Measurements from ENCODE around the gene CRABP1.

DNA sequence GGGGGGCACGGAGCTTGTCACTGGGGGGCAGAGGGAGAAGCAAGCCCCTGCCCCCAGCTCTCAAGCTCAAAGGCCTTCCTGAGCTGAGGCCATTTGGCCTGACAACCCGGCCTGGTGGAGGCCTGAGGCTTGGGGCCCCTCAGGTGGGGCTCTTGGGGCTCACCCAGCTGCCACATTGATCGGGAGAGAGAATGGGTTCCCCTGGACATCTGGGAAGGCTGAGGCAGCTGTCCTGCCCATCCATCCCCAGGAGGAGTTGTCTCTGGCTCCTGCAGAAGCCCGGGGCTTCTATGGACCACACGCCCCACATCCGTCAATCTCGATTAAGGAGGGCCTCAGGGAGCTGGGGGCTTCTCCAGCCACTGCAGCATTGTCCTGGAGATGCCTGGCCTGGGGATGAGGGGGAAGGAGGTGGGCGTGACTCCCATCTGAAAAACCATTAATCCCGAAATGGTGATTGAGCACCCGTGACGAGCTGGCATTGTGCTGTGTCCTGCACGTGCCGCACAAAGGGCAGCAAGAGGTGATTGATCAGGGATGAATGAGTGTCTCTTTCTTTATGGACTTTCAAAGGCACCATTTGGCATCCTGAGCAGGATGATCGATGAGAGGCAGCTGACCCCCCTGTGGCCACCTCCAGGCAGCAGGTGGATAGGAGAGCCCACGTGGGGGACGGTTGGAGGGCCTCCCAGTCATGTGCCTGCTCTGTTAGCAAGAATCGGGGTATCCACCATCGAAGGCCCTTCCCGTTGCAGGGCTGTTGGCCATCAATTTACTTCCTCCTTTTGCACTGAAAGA is 17.2 kb upstream of the CRABP1 start:
- TF ChIP-seq, protein P1, sequence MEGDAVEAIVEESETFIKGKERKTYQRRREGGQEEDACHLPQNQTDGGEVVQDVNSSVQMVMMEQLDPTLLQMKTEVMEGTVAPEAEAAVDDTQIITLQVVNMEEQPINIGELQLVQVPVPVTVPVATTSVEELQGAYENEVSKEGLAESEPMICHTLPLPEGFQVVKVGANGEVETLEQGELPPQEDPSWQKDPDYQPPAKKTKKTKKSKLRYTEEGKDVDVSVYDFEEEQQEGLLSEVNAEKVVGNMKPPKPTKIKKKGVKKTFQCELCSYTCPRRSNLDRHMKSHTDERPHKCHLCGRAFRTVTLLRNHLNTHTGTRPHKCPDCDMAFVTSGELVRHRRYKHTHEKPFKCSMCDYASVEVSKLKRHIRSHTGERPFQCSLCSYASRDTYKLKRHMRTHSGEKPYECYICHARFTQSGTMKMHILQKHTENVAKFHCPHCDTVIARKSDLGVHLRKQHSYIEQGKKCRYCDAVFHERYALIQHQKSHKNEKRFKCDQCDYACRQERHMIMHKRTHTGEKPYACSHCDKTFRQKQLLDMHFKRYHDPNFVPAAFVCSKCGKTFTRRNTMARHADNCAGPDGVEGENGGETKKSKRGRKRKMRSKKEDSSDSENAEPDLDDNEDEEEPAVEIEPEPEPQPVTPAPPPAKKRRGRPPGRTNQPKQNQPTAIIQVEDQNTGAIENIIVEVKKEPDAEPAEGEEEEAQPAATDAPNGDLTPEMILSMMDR (IDR thresholded peaks at IDR 0.05) = no peak
- TF ChIP-seq POLR2A (IDR thresholded peaks at IDR 0.05; ENCODE audit: low read depth) (no peak), POLR2AphosphoS5 (IDR thresholded peaks at IDR 0.05) (no peak), EP300 (IDR thresholded peaks at IDR 0.05) (no peak)
